Thyroid gland (tissue), 4 donors: Measurements from ENCODE around the gene ZNF587. TPM values are rescaled to one million over a fixed set of nuclear protein-coding genes. Genes with fewer than 3 reads are reported as not detected.

Source experiments
- DNase-seq, 2 donors: peaks; one replicate each; pipeline ENCODE4 v3.0.0-alpha.2; 2019
- H3K27ac ChIP-seq, 3 donors: fragments of 200-600 bp; sonication (generic); 1 replicate in 2 of 3; 2 replicates in 1 of 3; pipeline ENCODE4 v1.5.1; 2016 to 2019; ENCODE audit warnings: mild to moderate bottlenecking in 1 of 3, moderate library complexity in 1 of 3
- H3K27me3 ChIP-seq: fragments of 200-600 bp; sonication (generic); one replicate; pipeline ENCODE4 v1.5.1; 2019
- H3K36me3 ChIP-seq, 2 donors: fragments of 200-600 bp; sonication (generic); one replicate each; pipeline ENCODE4 v1.5.1; 2016 to 2019
- H3K4me1 ChIP-seq, 2 donors: fragments of 200-600 bp; sonication (generic); one replicate each; pipeline ENCODE4 v1.5.1; 2017 to 2019
- H3K4me3 ChIP-seq, 3 donors: fragments of 200-600 bp; sonication (generic); replicated peaks in 1 of 3; 1 replicate in 2 of 3; 2 replicates in 1 of 3; pipeline ENCODE4 v1.5.1; 2016; ENCODE audit warnings: mild to moderate bottlenecking in 1 of 3
- H3K9me3 ChIP-seq: fragments of 200-600 bp; sonication (generic); one replicate; pipeline ENCODE4 v1.5.1; 2017
- POLR2A ChIP-seq, 2 donors: fragments of 450-650 bp; IDR thresholded peaks; one replicate each; pipeline ENCODE4 v1.6.1; 2017; ENCODE audit warnings: antibody characterized with exemption in 2 of 2, mild to moderate bottlenecking in 2 of 2, moderate library complexity in 1 of 2
- WGBS, 2 donors: methylation state at CpG; one replicate each; pipeline ENCODE4 v1.1.5; 2017; 5-methylcytosine and 5-hydroxymethylcytosine counted together
- intact Hi-C: fragments of 100-400 bp; cut with DNase I; formaldehyde crosslinking; loops from one replicate; pipeline ENCODE4 v1.15.1; 2023
- total RNA-seq, 4 donors: library from RNA; depleted of rRNA; stranded (reverse); fragments of >200 nt; gene quantifications; one replicate each; pipeline ENCODE4 v1.2.3, GENCODE V29; 2016
- TF ChIP-seq, protein P1 (sequence below), 6 experiments: fragments of 200-600 bp in 3 of 6; fragments of 450-650 bp in 3 of 6; sonication (generic) in 3 of 6; IDR thresholded peaks; one replicate each; pipeline ENCODE4 v1.5.1; 2016 to 2019; ENCODE audit warnings: antibody characterized with exemption in 6 of 6, mild to moderate bottlenecking in 2 of 6, inconsistent platforms in 1 of 6, moderate library complexity in 1 of 6

ZNF587 gene
- total RNA-seq, 4 donors from 2014 or later, result 15.9 to 36.5 (median 24.4) TPM

DNA sequence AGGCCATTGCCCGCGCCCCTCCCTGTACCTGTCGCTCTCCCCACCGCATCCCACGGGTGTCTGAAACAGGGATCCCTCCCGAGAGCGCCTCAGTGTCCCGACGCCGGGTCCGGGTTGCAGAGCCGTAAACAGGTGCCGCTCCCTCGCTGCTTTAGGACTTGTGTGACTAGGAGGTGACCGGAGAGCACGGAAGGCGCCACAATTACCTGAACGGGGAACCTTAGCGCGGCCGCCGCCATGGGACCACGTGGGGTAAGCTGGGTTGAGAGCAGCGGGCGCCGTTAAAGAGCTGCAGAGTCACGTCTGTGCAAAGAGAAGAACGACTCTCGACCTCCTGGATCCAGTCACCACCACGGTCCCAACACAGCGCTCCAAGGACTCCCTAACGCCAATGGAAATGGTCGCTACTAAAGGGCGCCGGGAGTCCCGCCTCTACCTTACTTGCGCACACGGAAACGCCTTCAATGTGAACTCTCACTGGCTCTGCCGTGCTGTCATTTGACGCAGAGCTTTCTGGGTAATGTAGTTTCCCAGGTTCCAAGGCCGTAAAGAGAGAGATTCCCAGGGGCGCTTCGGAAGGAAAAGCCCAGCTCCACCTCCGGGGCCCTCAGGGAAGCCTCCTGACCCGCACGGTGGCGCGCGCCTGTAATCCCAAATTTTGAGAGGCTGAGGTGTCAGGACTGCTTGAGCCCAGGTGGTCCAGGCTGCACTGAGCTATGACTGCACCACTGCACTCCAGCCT is 35.0 kb upstream of the ZNF587 start, which contains the start of gene ZNF552:
ZNF552 (minus strand) TSS at position 409 of the 742 bp plus-strand sequence; CDS start at position 239, 170 bp downstream.
- WGBS, 2 donors, result 2% methylated on average over 25 to 31 of the region's 50 CpGs

DNA sequence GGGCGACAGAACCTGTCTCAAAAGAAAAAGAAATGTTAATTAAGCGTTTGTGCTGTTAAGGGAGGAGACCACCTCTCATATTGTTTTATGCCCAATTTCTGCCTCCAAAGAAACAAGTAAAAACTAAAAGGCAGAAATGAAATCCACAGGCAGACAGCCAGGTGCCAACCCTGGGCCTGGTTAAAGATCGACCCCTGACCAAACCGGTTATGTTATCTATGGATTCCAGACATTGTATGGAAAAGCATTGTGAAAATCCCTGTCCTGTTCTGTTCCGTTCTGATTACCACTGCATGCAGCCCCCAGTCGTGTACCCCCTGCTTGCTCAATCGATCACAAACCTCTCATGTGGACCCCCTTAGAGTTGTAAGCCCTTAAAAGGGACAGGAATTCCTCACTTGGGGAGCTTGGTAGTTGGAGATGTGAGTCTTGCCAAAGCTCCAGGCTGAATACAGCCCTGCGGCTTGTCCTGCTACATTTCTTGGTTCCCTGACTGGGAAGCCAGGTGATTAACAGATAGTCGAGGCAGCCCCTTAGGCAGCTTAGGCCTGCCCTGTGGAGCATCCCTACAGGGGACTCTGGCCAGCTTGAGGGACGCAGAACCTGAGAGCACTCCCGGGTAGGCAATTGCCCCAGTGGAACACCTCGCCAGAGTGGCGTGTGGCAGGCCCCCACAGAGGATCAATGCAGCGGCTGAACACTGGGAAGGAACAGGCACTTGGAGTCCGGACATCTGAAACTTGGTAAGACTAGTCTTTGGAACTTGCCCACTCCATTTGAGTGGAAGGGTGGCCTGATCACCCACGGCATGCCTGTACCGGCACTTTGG is 34.2 kb upstream of the ZNF587 start:
- H3K4me1 ChIP-seq, result peaks cover 13 to 29% of the 10 kb centered on the region in 2 donors
- H3K36me3 ChIP-seq, result no peaks in the 10 kb centered on the region
- no peaks in the 10 kb centered on the region for H3K27me3 ChIP-seq
- intact Hi-C loops, result loop anchor here (10.0 kb wide), 1 partner anchor 51 kb away; the partner anchor contains the start of gene ZNF586
- H3K27ac ChIP-seq, result peak overlapping the region in 1 of 3 donors; percentile 57
- no peaks in the 10 kb centered on the region for H3K9me3 ChIP-seq
- H3K4me3 ChIP-seq, result peak overlapping the region in 1 of 3 donors; percentile 52
- DNase-seq, result no peak
- TF ChIP-seq, protein P1, sequence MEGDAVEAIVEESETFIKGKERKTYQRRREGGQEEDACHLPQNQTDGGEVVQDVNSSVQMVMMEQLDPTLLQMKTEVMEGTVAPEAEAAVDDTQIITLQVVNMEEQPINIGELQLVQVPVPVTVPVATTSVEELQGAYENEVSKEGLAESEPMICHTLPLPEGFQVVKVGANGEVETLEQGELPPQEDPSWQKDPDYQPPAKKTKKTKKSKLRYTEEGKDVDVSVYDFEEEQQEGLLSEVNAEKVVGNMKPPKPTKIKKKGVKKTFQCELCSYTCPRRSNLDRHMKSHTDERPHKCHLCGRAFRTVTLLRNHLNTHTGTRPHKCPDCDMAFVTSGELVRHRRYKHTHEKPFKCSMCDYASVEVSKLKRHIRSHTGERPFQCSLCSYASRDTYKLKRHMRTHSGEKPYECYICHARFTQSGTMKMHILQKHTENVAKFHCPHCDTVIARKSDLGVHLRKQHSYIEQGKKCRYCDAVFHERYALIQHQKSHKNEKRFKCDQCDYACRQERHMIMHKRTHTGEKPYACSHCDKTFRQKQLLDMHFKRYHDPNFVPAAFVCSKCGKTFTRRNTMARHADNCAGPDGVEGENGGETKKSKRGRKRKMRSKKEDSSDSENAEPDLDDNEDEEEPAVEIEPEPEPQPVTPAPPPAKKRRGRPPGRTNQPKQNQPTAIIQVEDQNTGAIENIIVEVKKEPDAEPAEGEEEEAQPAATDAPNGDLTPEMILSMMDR (IDR thresholded peaks at IDR 0.05), result no peak
- TF ChIP-seq POLR2A (IDR thresholded peaks at IDR 0.05), result no peak
- 89 to 91% methylated on average over 17 of the region's 17 CpGs for WGBS, 2 donors

More for the DNA sequence above, 35.0 kb upstream of the ZNF587 start, which contains the start of gene ZNF552:
- intact Hi-C loops, result loop anchor here (10.0 kb wide), 1 partner anchor 50 kb away; the partner anchor contains the start of gene ZNF586
- Histone ChIP-seq H3K4me3 (peak within 1 kb of the TSS; percentile 18 to 98 (median 52)), H3K27me3 (no peaks in the 10 kb centered on the region), H3K9me3 (no peaks in the 10 kb centered on the region), H3K27ac (peak within 1 kb of the TSS; percentile 22 to 63 (median 57)), H3K4me1 (peaks cover 13 to 26% of the 10 kb centered on the region in 2 donors), H3K36me3 (no peaks in the 10 kb centered on the region)
- peak; percentile 83 to 87 for DNase-seq
- TF ChIP-seq POLR2A (IDR thresholded peaks at IDR 0.05), result peak; percentile 21 to 92
- TF ChIP-seq, protein P1 (IDR thresholded peaks at IDR 0.05), result no peak

DNA sequence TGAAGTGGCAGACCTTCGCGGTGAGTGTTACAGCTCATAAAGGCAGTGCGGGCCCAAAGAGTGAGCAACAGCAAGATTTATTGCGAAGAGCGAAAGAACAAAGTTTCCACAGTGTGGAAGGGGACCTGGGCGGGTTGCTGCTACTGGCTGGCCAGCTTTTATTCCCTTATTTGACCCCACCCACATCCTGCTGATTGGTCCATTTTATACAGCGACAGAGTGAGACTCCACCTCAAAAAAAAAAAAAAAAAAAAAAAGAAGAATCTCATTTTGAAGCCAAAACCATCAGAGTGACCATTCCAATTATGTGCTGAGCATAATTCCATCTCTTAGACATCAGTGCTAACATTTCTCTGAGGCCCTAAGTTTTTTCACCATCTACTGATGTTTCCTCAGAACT is 33.0 kb upstream of the ZNF587 start:
- Histone ChIP-seq H3K4me3 (no peak overlapping the region), H3K9me3 (no peaks in the 10 kb centered on the region), H3K36me3 (no peaks in the 10 kb centered on the region), H3K4me1 (peaks cover 13 to 33% of the 10 kb centered on the region in 2 donors), H3K27me3 (no peaks in the 10 kb centered on the region), H3K27ac (no peak overlapping the region)
- TF ChIP-seq, protein P1 (IDR thresholded peaks at IDR 0.05), result no peak
- no peak for TF ChIP-seq POLR2A (IDR thresholded peaks at IDR 0.05)
- no peak for DNase-seq
- intact Hi-C loops, result loop anchor here (10.0 kb wide), 1 partner anchor 52 kb away; the partner anchor contains the start of gene ZNF586
- 89 to 98% methylated on average over 7 of the region's 7 CpGs for WGBS, 2 donors

DNA sequence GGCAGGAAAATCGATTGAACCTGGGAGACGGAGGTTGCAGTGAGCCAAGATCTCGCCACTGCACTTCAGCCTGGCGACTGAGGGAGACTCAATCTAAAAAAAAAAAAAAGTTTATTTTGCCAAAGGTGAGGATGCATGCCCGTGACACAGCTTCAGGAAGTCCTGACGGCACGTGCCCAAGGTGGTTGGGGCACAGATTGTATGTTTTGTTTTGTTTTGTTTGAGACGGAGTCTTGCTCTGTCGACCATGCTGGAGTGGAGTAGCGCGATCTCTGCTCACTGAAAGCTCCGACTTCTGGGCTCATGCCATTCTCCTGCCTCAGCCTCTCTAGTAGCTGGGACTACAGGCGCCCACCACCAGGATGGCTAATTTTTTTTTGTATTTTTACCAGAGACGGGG is 31.7 kb upstream of the ZNF587 start:
- DNase-seq, result peak; percentile 85 to 95
- intact Hi-C loops, result loop anchor here (10.0 kb wide), 1 partner anchor 53 kb away; the partner anchor contains the start of gene ZNF586
- peaks cover 8 to 26% of the 10 kb centered on the region in 2 donors for H3K4me1 ChIP-seq
- H3K36me3 ChIP-seq, result no peaks in the 10 kb centered on the region
- no peaks in the 10 kb centered on the region for H3K9me3 ChIP-seq
- TF ChIP-seq, protein P1 (IDR thresholded peaks at IDR 0.05), result peak in 2 of 6 experiments; percentile 11 to 37
- no peak for TF ChIP-seq POLR2A (IDR thresholded peaks at IDR 0.05)
- 44 to 48% methylated on average over 14 of the region's 14 CpGs for WGBS, 2 donors
- no peak overlapping the region for H3K4me3 ChIP-seq
- H3K27me3 ChIP-seq, result no peaks in the 10 kb centered on the region
- peak overlapping the region in 1 of 3 donors; percentile 39 for H3K27ac ChIP-seq
